ENCODE results near the gene RXYLT1.

The RXYLT1 gene

GRCh38 chr12:63792338-63792737 is 12.6 kb downstream of the RXYLT1 start:
- H3K9me3 ChIP-seq (ENCODE audit: low read depth, low read length): no peaks in the 10 kb centered on the region
- H3K36me3 ChIP-seq (ENCODE audit: insufficient read depth, low read length): peaks cover 23% of the 10 kb centered on the region
- no peak overlapping the region for H3K27ac ChIP-seq
- no peak for DNase-seq (ENCODE audit: low read depth, low spot score)
- no peak overlapping the region for H3K9ac ChIP-seq (ENCODE audit: insufficient read length)
- TF ChIP-seq EZH2 (IDR thresholded peaks at IDR 0.05) (no peak), POLR2AphosphoS5 (IDR thresholded peaks at IDR 0.05; ENCODE audit: borderline replicate concordance, low read depth, low read length) (no peak), FOXP2 (optimal IDR thresholded peaks at IDR 0.05; ENCODE audit: control extremely low read depth, extremely low read length, insufficient read depth) (no peak)
- no peak overlapping the region for H3K4me3 ChIP-seq

GRCh38 chr12:63795032-63795687 is 15.5 kb downstream of the RXYLT1 start:
- TF ChIP-seq FOXP2 (optimal IDR thresholded peaks at IDR 0.05; ENCODE audit: control extremely low read depth, extremely low read length, insufficient read depth): no peak
- no peak for TF ChIP-seq EZH2 (IDR thresholded peaks at IDR 0.05)
- TF ChIP-seq POLR2AphosphoS5 (IDR thresholded peaks at IDR 0.05; ENCODE audit: borderline replicate concordance, low read depth, low read length): no peak
- Histone ChIP-seq H3K4me3 (no peak overlapping the region), H3K27ac (no peak overlapping the region), H3K9me3 (ENCODE audit: low read depth, low read length) (no peaks in the 10 kb centered on the region), H3K9ac (ENCODE audit: insufficient read length) (no peak overlapping the region), H3K36me3 (ENCODE audit: insufficient read depth, low read length) (peaks cover 6% of the 10 kb centered on the region)
- no peak for DNase-seq (ENCODE audit: low read depth, low spot score)

GRCh38 chr12:63795944-63796343 is 16.2 kb downstream of the RXYLT1 start:
- TF ChIP-seq EZH2 (IDR thresholded peaks at IDR 0.05): no peak
- no peak for TF ChIP-seq FOXP2 (optimal IDR thresholded peaks at IDR 0.05; ENCODE audit: control extremely low read depth, extremely low read length, insufficient read depth)
- no peak for TF ChIP-seq POLR2AphosphoS5 (IDR thresholded peaks at IDR 0.05; ENCODE audit: borderline replicate concordance, low read depth, low read length)
- Histone ChIP-seq H3K4me3 (no peak overlapping the region), H3K9ac (ENCODE audit: insufficient read length) (no peak overlapping the region), H3K36me3 (ENCODE audit: insufficient read depth, low read length) (no peaks in the 10 kb centered on the region), H3K9me3 (ENCODE audit: low read depth, low read length) (no peaks in the 10 kb centered on the region), H3K27ac (no peak overlapping the region)
- DNase-seq (ENCODE audit: low read depth, low spot score): no peak

- DNase-seq (ENCODE audit: low read depth, low spot score): no peak
- TF ChIP-seq POLR2AphosphoS5 (IDR thresholded peaks at IDR 0.05; ENCODE audit: borderline replicate concordance, low read depth, low read length) (no peak), EZH2 (IDR thresholded peaks at IDR 0.05) (no peak), FOXP2 (optimal IDR thresholded peaks at IDR 0.05; ENCODE audit: control extremely low read depth, extremely low read length, insufficient read depth) (no peak)
- Histone ChIP-seq H3K36me3 (ENCODE audit: insufficient read depth, low read length) (peaks cover 27% of the 10 kb centered on the region), H3K27ac (no peak overlapping the region), H3K4me3 (no peak overlapping the region), H3K9me3 (ENCODE audit: low read depth, low read length) (no peaks in the 10 kb centered on the region), H3K9ac (ENCODE audit: insufficient read length) (no peak overlapping the region)
Measured at GRCh38 chr12:63802012-63802608, 22.4 kb downstream of the RXYLT1 start.

GRCh38 chr12:63804746-63805145 is 25.0 kb downstream of the RXYLT1 start:
- no peak for TF ChIP-seq EZH2 (IDR thresholded peaks at IDR 0.05)
- TF ChIP-seq FOXP2 (optimal IDR thresholded peaks at IDR 0.05; ENCODE audit: control extremely low read depth, extremely low read length, insufficient read depth): no peak
- no peak for TF ChIP-seq POLR2AphosphoS5 (IDR thresholded peaks at IDR 0.05; ENCODE audit: borderline replicate concordance, low read depth, low read length)
- H3K27ac ChIP-seq: no peak overlapping the region
- H3K36me3 ChIP-seq (ENCODE audit: insufficient read depth, low read length): peaks cover 35% of the 10 kb centered on the region
- H3K9ac ChIP-seq (ENCODE audit: insufficient read length): no peak overlapping the region
- H3K9me3 ChIP-seq (ENCODE audit: low read depth, low read length): no peaks in the 10 kb centered on the region
- no peak overlapping the region for H3K4me3 ChIP-seq
- DNase-seq (ENCODE audit: low read depth, low spot score): no peak

- Histone ChIP-seq H3K36me3 (ENCODE audit: insufficient read depth, low read length) (peaks cover 35% of the 10 kb centered on the region), H3K4me3 (no peak overlapping the region), H3K27ac (no peak overlapping the region), H3K9me3 (ENCODE audit: low read depth, low read length) (no peaks in the 10 kb centered on the region), H3K9ac (ENCODE audit: insufficient read length) (no peak overlapping the region)
- TF ChIP-seq FOXP2 (optimal IDR thresholded peaks at IDR 0.05; ENCODE audit: control extremely low read depth, extremely low read length, insufficient read depth): no peak
- no peak for TF ChIP-seq POLR2AphosphoS5 (IDR thresholded peaks at IDR 0.05; ENCODE audit: borderline replicate concordance, low read depth, low read length)
- no peak for TF ChIP-seq EZH2 (IDR thresholded peaks at IDR 0.05)
- no peak for DNase-seq (ENCODE audit: low read depth, low spot score)
Measured at GRCh38 chr12:63805704-63806672, 26.3 kb downstream of the RXYLT1 start.

- TF ChIP-seq FOXP2 (optimal IDR thresholded peaks at IDR 0.05; ENCODE audit: control extremely low read depth, extremely low read length, insufficient read depth) (no peak), POLR2AphosphoS5 (IDR thresholded peaks at IDR 0.05; ENCODE audit: borderline replicate concordance, low read depth, low read length) (no peak), EZH2 (IDR thresholded peaks at IDR 0.05) (no peak)
- Histone ChIP-seq H3K9ac (ENCODE audit: insufficient read length) (no peak overlapping the region), H3K4me3 (no peak overlapping the region), H3K36me3 (ENCODE audit: insufficient read depth, low read length) (peaks cover 32% of the 10 kb centered on the region), H3K9me3 (ENCODE audit: low read depth, low read length) (no peaks in the 10 kb centered on the region), H3K27ac (peak overlapping the region; percentile 59; the same call in 1 of the 2 replicates)
- peak; percentile 70 for DNase-seq (ENCODE audit: low read depth, low spot score)
Measured at GRCh38 chr12:63808631-63809030, 28.9 kb downstream of the RXYLT1 start.

- Histone ChIP-seq H3K27ac (no peak overlapping the region; the same call in 1 of the 2 replicates), H3K9ac (ENCODE audit: insufficient read length) (no peak overlapping the region), H3K9me3 (ENCODE audit: low read depth, low read length) (no peaks in the 10 kb centered on the region), H3K4me3 (no peak overlapping the region), H3K36me3 (ENCODE audit: insufficient read depth, low read length) (peaks cover 28% of the 10 kb centered on the region; the same call in 1 of the 2 replicates)
- no peak for DNase-seq (ENCODE audit: low read depth, low spot score)
- TF ChIP-seq FOXP2 (optimal IDR thresholded peaks at IDR 0.05; ENCODE audit: control extremely low read depth, extremely low read length, insufficient read depth) (no peak), POLR2AphosphoS5 (IDR thresholded peaks at IDR 0.05; ENCODE audit: borderline replicate concordance, low read depth, low read length) (no peak), EZH2 (IDR thresholded peaks at IDR 0.05) (no peak)
Measured at GRCh38 chr12:63809566-63809965, 29.9 kb downstream of the RXYLT1 start.
